Measurements from ENCODE around the gene ENHO. TPM values are rescaled to one million over a fixed set of nuclear protein-coding genes. Genes with fewer than 3 reads are reported as not detected.

The ENHO gene
- total RNA-seq, 5 donors from 2014 or later (not counting 1 experiment from before 2014, with no cell fraction given): 0.32 to 0.35 TPM; not detected in 3

DNA sequence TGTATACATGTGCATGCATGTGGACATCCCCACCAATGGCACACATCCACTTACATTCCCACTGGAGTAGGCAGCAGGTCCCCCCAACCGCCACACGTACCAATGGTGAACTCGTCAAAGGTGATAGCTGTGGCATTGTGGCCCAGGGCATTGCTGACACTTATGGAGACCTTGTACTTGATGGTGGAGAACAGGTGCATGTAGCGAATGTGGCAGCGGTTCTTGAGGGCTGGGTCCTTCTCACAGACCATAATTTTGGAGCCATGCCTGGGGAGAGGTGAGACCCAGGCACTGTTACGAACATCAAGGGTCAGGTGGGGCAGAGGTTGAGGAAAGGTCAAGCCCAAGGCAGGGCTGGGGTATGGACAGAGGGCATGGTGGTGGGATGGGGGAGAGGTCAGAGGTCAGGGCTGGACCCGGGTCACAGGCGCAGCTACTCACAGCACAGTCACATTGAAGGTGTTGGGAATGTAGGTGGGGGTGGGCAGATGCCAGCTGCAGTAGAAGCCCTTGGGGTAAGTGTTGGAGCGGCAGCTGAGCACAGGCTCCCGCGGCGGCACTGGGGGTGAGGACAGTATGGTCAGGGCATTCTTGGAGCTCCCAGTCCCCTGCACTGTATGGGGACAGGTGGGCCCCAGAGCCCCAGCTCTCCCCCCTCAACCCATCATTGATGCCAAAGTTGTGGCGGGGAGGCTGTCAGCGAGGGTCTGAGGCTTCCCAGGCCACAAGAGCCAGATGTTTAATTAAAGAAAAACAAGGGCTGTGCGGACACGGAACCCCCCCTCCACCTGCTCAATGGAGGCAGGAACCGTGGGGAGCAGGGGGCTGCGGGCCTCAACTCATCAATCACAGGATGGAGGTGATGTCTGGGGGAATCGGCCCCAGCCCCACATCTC lies 34.9 kb upstream of the ENHO start:
- Mint-ChIP-seq H3K27me3 (peaks cover 22 to 45% of the 10 kb centered on the region in 2 donors), H3K27ac (no peak overlapping the region), H3K4me3 (no peak overlapping the region), H3K9me3 (peaks cover 0 to 3% (median 0%) of the 10 kb centered on the region in 3 donors), H3K36me3 (no peaks in the 10 kb centered on the region), H3K4me1 (no peaks in the 10 kb centered on the region)
- WGBS (ENCODE audit: insufficient coverage): 76% methylated on average over 5 of the region's 19 CpGs
- ChIA-PET POLR2A (no interaction called here), CTCF (no interaction called here)
- H3K27me3 ChIP-seq (replicated peaks in 1 of 2; ENCODE audit: control insufficient read depth in 2 of 2, extremely low read depth in 1 of 2, insufficient read depth in 2 of 2, low read length in 1 of 2): peaks cover 8 to 73% of the 10 kb centered on the region in 2 experiments
- H3K9me3 ChIP-seq: no peaks in the 10 kb centered on the region
- H3K4me3 ChIP-seq (ENCODE audit: control insufficient read depth in 1 of 2, extremely low read depth in 1 of 2, low read length in 1 of 2): no peak overlapping the region
- no peaks in the 10 kb centered on the region for H3K4me1 ChIP-seq (ENCODE audit: control insufficient read depth in 1 of 2, extremely low read depth in 1 of 2, insufficient read depth in 2 of 2, low read length in 2 of 2)
- ATAC-seq (replicated peaks in 1 of 4) (no peak), DNase-seq (no peak)
- H3K36me3 ChIP-seq (ENCODE audit: control insufficient read depth in 2 of 2, extremely low read depth in 1 of 2, insufficient read depth in 1 of 2, low read length in 1 of 2): no peaks in the 10 kb centered on the region
- H3K27ac ChIP-seq (ENCODE audit: low read length): no peak overlapping the region

DNA sequence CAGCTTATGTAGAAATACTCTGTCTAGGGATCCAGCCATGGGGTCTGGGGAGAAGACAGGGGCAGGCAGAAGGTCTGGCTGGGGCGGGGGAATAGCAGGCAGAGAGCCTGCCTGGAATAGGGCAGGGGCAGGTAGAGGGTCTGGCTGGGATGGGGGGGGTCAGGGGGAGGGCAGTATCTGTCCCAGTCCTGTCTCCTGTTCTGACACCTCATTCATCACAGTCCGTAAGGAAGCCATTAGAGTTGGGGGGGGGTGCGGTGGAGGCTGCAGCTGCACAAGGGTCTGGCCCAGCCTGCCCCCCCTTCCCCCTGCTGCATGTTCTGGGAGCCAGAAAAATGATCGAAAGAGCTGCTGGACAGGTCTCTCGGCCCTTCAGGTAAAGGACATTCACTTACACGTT lies 34.2 kb upstream of the ENHO start:
- H3K27me3 Mint-ChIP-seq: peaks cover 22 to 45% of the 10 kb centered on the region in 2 donors
- CTCF ChIA-PET: no interaction called here
- H3K27ac Mint-ChIP-seq: no peak overlapping the region
- H3K36me3 Mint-ChIP-seq: no peaks in the 10 kb centered on the region
- no peaks in the 10 kb centered on the region for H3K4me1 Mint-ChIP-seq
- DNase-seq (no peak), ATAC-seq (replicated peaks in 1 of 4) (no peak)
- Histone ChIP-seq H3K27me3 (replicated peaks in 1 of 2; ENCODE audit: control insufficient read depth in 2 of 2, extremely low read depth in 1 of 2, insufficient read depth in 2 of 2, low read length in 1 of 2) (peaks cover 8 to 77% of the 10 kb centered on the region in 2 experiments), H3K27ac (ENCODE audit: low read length) (no peak overlapping the region), H3K9me3 (no peaks in the 10 kb centered on the region), H3K4me3 (ENCODE audit: control insufficient read depth in 1 of 2, extremely low read depth in 1 of 2, low read length in 1 of 2) (no peak overlapping the region), H3K36me3 (ENCODE audit: control insufficient read depth in 2 of 2, extremely low read depth in 1 of 2, insufficient read depth in 1 of 2, low read length in 1 of 2) (no peaks in the 10 kb centered on the region), H3K4me1 (ENCODE audit: control insufficient read depth in 1 of 2, extremely low read depth in 1 of 2, insufficient read depth in 2 of 2, low read length in 2 of 2) (no peaks in the 10 kb centered on the region)
- H3K9me3 Mint-ChIP-seq: peaks cover 0 to 3% (median 0%) of the 10 kb centered on the region in 3 donors
- H3K4me3 Mint-ChIP-seq: no peak overlapping the region
- POLR2A ChIA-PET: no interaction called here
- WGBS (ENCODE audit: insufficient coverage): no CpG with 5 or more reads among the region's 6 CpGs

DNA sequence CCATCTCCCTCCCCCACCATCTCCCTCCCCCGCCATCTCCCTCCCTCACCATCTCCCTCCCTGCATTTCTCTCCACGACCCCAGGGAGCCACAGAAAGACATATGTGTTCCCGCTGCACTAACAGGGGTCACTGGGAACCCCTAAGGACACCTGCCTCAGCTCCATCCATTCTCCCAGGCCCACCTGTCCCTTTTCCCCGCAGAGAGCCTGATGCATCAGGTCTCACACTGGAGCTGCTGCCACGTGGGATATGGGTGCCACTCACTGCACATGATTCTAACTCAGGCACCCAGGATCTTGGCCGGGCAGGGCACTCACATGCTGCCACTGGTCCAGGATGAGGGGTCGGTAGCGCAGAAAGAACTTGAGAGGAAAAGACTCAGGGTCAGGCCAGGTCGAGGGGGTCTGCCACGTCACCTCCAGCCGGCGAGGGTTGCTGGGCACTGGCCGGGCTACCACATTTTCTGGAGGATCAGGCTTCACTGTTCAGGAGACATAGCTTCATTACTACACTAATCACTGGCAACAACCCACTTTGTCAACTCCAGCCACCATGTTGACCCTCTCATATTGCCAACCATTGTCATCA lies 33.2 kb upstream of the ENHO start:
- POLR2A ChIA-PET: no interaction called here
- Mint-ChIP-seq H3K27me3 (peaks cover 22 to 38% of the 10 kb centered on the region in 2 donors), H3K36me3 (no peaks in the 10 kb centered on the region), H3K27ac (no peak overlapping the region), H3K4me1 (no peaks in the 10 kb centered on the region), H3K9me3 (no peaks in the 10 kb centered on the region), H3K4me3 (no peak overlapping the region)
- CTCF ChIA-PET: interaction anchor here in 1 of 2 donors (1.0 kb wide), 1 partner anchor 48 kb away, joined by 3 read pairs; no protein-coding TSS in a partner anchor
- Histone ChIP-seq H3K27me3 (replicated peaks in 1 of 2; ENCODE audit: control insufficient read depth in 2 of 2, extremely low read depth in 1 of 2, insufficient read depth in 2 of 2, low read length in 1 of 2) (peaks cover 8 to 76% of the 10 kb centered on the region in 2 experiments), H3K4me1 (ENCODE audit: control insufficient read depth in 1 of 2, extremely low read depth in 1 of 2, insufficient read depth in 2 of 2, low read length in 2 of 2) (no peaks in the 10 kb centered on the region), H3K9me3 (no peaks in the 10 kb centered on the region), H3K27ac (ENCODE audit: low read length) (no peak overlapping the region), H3K4me3 (ENCODE audit: control insufficient read depth in 1 of 2, extremely low read depth in 1 of 2, low read length in 1 of 2) (no peak overlapping the region), H3K36me3 (ENCODE audit: control insufficient read depth in 2 of 2, extremely low read depth in 1 of 2, insufficient read depth in 1 of 2, low read length in 1 of 2) (no peaks in the 10 kb centered on the region)
- 77% methylated on average over 11 of the region's 13 CpGs for WGBS (ENCODE audit: insufficient coverage)
- ATAC-seq (replicated peaks in 1 of 4): no peak
- no peak for DNase-seq

DNA sequence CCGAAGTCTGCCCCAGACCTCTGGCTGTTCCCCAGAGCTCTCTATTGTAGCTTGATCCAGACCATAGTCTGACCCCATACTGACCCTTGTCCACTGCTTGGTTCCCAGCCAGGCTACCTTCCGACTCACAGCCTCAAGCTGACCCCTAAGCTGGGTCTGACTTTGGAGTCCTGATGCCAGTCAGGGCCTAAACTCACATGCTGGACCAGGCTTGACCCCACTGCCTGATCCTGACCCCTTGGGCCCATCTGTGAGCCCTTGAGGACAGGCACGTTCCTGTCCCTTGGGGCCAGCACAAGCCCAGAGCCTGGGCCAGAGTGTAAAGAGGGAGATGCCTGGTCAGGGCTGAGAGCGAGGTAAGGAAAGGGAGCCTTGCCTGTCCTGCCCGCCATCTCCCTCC lies 32.7 kb upstream of the ENHO start:
- CTCF ChIA-PET: interaction anchor here in 1 of 2 donors (1.0 kb wide), 1 partner anchor 48 kb away, joined by 3 read pairs; no protein-coding TSS in a partner anchor
- Mint-ChIP-seq H3K36me3 (no peaks in the 10 kb centered on the region), H3K27me3 (peaks cover 22 to 37% of the 10 kb centered on the region in 2 donors)

DNA sequence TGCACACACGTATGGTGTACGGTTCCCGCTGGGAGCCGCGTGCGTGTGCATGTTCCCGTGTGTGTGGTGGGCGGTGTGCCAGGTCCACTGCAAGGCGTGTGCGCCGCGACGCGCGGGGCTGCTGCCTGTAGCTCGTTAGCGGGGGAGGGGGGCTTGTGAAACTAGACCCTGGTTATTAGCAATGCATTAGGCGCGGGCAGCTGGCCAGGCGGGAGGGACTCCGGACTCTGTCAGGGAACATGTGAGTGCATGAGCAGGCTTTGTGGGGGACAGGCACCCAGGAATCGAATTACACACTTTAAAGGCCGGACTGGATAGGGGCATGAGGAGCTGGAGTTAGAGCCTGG lies 32.2 kb upstream of the ENHO start:
- ChIA-PET CTCF (interaction anchor here in 1 of 2 donors (1.0 kb wide), 1 partner anchor 49 kb away, joined by 3 read pairs; no protein-coding TSS in a partner anchor), POLR2A (no interaction called here)
- DNase-seq (no peak), ATAC-seq (replicated peaks in 1 of 4) (no peak)
- Histone ChIP-seq H3K27ac (ENCODE audit: low read length) (no peak overlapping the region), H3K4me1 (ENCODE audit: control insufficient read depth in 1 of 2, extremely low read depth in 1 of 2, insufficient read depth in 2 of 2, low read length in 2 of 2) (no peaks in the 10 kb centered on the region), H3K4me3 (ENCODE audit: control insufficient read depth in 1 of 2, extremely low read depth in 1 of 2, low read length in 1 of 2) (no peak overlapping the region), H3K36me3 (ENCODE audit: control insufficient read depth in 2 of 2, extremely low read depth in 1 of 2, insufficient read depth in 1 of 2, low read length in 1 of 2) (no peaks in the 10 kb centered on the region), H3K9me3 (no peaks in the 10 kb centered on the region), H3K27me3 (replicated peaks in 1 of 2; ENCODE audit: control insufficient read depth in 2 of 2, extremely low read depth in 1 of 2, insufficient read depth in 2 of 2, low read length in 1 of 2) (peaks cover 3 to 68% of the 10 kb centered on the region in 2 experiments)
- H3K4me1 Mint-ChIP-seq: no peaks in the 10 kb centered on the region
- no peaks in the 10 kb centered on the region for H3K9me3 Mint-ChIP-seq
- H3K4me3 Mint-ChIP-seq: no peak overlapping the region
- peaks cover 17 to 33% of the 10 kb centered on the region in 2 donors for H3K27me3 Mint-ChIP-seq
- H3K36me3 Mint-ChIP-seq: no peaks in the 10 kb centered on the region
- 88% methylated on average over 22 of the region's 23 CpGs for WGBS (ENCODE audit: insufficient coverage)
- H3K27ac Mint-ChIP-seq: no peak overlapping the region

More for the DNA sequence above, 32.7 kb upstream of the ENHO start:
- Mint-ChIP-seq H3K9me3 (no peaks in the 10 kb centered on the region), H3K4me1 (no peaks in the 10 kb centered on the region), H3K4me3 (no peak overlapping the region), H3K27ac (no peak overlapping the region)
- no peaks in the 10 kb centered on the region for H3K9me3 ChIP-seq
- H3K4me3 ChIP-seq (ENCODE audit: control insufficient read depth in 1 of 2, extremely low read depth in 1 of 2, low read length in 1 of 2): no peak overlapping the region
- POLR2A ChIA-PET: no interaction called here
- 81% methylated on average over 3 of the region's 5 CpGs for WGBS (ENCODE audit: insufficient coverage)
- H3K27me3 ChIP-seq (replicated peaks in 1 of 2; ENCODE audit: control insufficient read depth in 2 of 2, extremely low read depth in 1 of 2, insufficient read depth in 2 of 2, low read length in 1 of 2): peaks cover 6 to 73% of the 10 kb centered on the region in 2 experiments
- H3K4me1 ChIP-seq (ENCODE audit: control insufficient read depth in 1 of 2, extremely low read depth in 1 of 2, insufficient read depth in 2 of 2, low read length in 2 of 2): no peaks in the 10 kb centered on the region
- no peak for ATAC-seq (replicated peaks in 1 of 4)
- H3K36me3 ChIP-seq (ENCODE audit: control insufficient read depth in 2 of 2, extremely low read depth in 1 of 2, insufficient read depth in 1 of 2, low read length in 1 of 2): no peaks in the 10 kb centered on the region
- no peak for DNase-seq
- H3K27ac ChIP-seq (ENCODE audit: low read length): no peak overlapping the region

DNA sequence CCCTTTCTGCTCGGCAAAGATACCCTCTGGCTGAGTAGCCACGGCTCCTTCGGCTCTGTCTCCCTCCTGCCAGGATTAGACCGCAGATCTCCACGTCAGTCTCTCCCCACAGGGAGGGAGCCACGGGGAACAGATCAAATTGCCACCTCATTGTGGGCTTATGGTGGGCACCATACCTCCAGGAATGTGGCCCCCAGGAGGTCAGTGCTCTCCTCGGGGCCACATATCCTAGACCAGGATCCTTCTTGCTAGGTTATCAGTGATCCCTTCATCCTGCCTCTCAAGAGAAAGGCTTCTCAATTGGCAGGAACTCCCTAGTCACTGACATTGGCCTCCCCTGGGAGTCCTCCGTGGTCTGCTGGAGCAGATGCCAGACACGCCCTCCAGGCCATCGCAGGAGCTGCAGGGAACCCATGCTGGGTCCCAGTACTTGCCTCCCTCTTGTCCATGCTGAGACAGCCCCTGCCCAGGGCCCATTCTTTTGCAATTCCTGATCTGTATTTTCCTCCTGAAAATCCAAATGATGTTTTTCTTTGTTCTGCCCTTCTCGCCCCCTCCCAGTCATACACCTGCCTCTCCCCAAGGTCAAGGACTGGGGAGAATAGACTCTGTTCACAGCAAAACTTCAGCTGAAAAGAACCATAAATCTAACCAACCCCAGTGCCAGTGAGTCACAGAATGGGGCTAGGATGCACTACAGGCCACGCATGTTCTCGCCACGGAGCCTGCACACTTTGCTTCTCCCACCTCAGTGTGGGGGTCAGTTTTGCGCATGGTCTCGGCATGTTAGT lies 31.6 kb upstream of the ENHO start:
- H3K4me1 Mint-ChIP-seq: no peaks in the 10 kb centered on the region
- CTCF ChIA-PET: no interaction called here
- peaks cover 3 to 63% of the 10 kb centered on the region in 2 experiments for H3K27me3 ChIP-seq (replicated peaks in 1 of 2; ENCODE audit: control insufficient read depth in 2 of 2, extremely low read depth in 1 of 2, insufficient read depth in 2 of 2, low read length in 1 of 2)
- H3K9me3 ChIP-seq: no peaks in the 10 kb centered on the region
- H3K36me3 Mint-ChIP-seq: no peaks in the 10 kb centered on the region
- ATAC-seq (replicated peaks in 1 of 4) (no peak), DNase-seq (no peak)
- POLR2A ChIA-PET: interaction anchor here in 1 of 2 donors (0.6 kb wide), 1 partner anchor 142 kb away, joined by 7 read pairs; no protein-coding TSS in a partner anchor
- no peak overlapping the region for H3K27ac ChIP-seq (ENCODE audit: low read length)
- no peak overlapping the region for H3K4me3 ChIP-seq (ENCODE audit: control insufficient read depth in 1 of 2, extremely low read depth in 1 of 2, low read length in 1 of 2)
- H3K4me3 Mint-ChIP-seq: no peak overlapping the region
- no peaks in the 10 kb centered on the region for H3K4me1 ChIP-seq (ENCODE audit: control insufficient read depth in 1 of 2, extremely low read depth in 1 of 2, insufficient read depth in 2 of 2, low read length in 2 of 2)
- H3K36me3 ChIP-seq (ENCODE audit: control insufficient read depth in 2 of 2, extremely low read depth in 1 of 2, insufficient read depth in 1 of 2, low read length in 1 of 2): no peaks in the 10 kb centered on the region
- H3K27ac Mint-ChIP-seq: no peak overlapping the region
- no peaks in the 10 kb centered on the region for H3K9me3 Mint-ChIP-seq
- 70% methylated on average over 10 of the region's 16 CpGs for WGBS (ENCODE audit: insufficient coverage)
- peaks cover 16 to 33% of the 10 kb centered on the region in 2 donors for H3K27me3 Mint-ChIP-seq
